OCI-LY7 (cell line): ENCODE data around the gene PUM1. TPM values are rescaled to one million over a fixed set of nuclear protein-coding genes. Genes with fewer than 3 reads are reported as not detected.

Source experiments
- BruUV-seq: library from RNA; stranded (reverse); fragments of 400-500 nt; replicated peaks from 2 replicates; lab custom pipeline; 2021; lab: Mats Ljungman, UMichigan
- CTCF ChIA-PET: fragments of 300-600 bp; sonication (Branson Sonifier 250); formaldehyde crosslinking; loops from one replicate; lab custom pipeline; 2022; ENCODE audit warnings: antibody characterized with exemption; ENCODE audit not compliant: unreplicated experiment; lab: Charles Lee
- POLR2A ChIA-PET: fragments of 300-600 bp; sonication (Branson Sonifier 250); formaldehyde crosslinking; loops from one replicate; lab custom pipeline; 2022; ENCODE audit warnings: antibody characterized with exemption; lab: Charles Lee
- DNase-seq: peaks from one replicate; pipeline ENCODE4 v3.0.0-alpha.2; 2015; ENCODE audit warnings: low spot score
- H2AFZ ChIP-seq: fragments of 200-600 bp; sonication (generic), shearing (Covaris generic); 2 replicates; pipeline ENCODE4 v1.6.1; 2014; ENCODE audit warnings: mild to moderate bottlenecking, antibody characterized with exemption, low read length, moderate library complexity
- H3K27ac ChIP-seq: fragments of 200-600 bp; sonication (generic); 2 replicates; pipeline ENCODE4 v1.5.1; 2014; ENCODE audit warnings: mixed run types, low read depth, mild to moderate bottlenecking, moderate library complexity, low read length, inconsistent platforms; ENCODE audit not compliant: poor library complexity, severe bottlenecking
- H3K36me3 ChIP-seq: fragments of 200-600 bp; sonication (generic); 2 replicates; pipeline ENCODE4 v1.6.1; 2014; ENCODE audit warnings: mild to moderate bottlenecking, antibody characterized with exemption, low read length, moderate library complexity, mixed read lengths; ENCODE audit not compliant: insufficient read depth
- H3K4me1 ChIP-seq: fragments of 200-600 bp; sonication (generic); 2 replicates; pipeline ENCODE4 v1.5.1; 2014; ENCODE audit warnings: mild to moderate bottlenecking, low read length; ENCODE audit not compliant: insufficient read depth, poor library complexity, severe bottlenecking
- H3K4me2 ChIP-seq: fragments of 200-600 bp; sonication (generic); 2 replicates; pipeline ENCODE4 v1.6.1; 2014; ENCODE audit warnings: mild to moderate bottlenecking, low read length
- H3K4me3 ChIP-seq: fragments of 200-600 bp; sonication (generic); 2 replicates; pipeline ENCODE4 v1.5.1; 2014; ENCODE audit warnings: mild to moderate bottlenecking, low read depth, low read length; ENCODE audit not compliant: poor library complexity, severe bottlenecking
- H3K79me2 ChIP-seq: fragments of 200-600 bp; sonication (generic); 2 replicates; pipeline ENCODE4 v1.6.1; 2016; ENCODE audit warnings: low read depth, mild to moderate bottlenecking, low read length, moderate library complexity, mixed read lengths; ENCODE audit not compliant: insufficient read depth
- H3K9me2 ChIP-seq: fragments of 200-600 bp; sonication (generic); 2 replicates; pipeline ENCODE4 v1.6.1; 2016; ENCODE audit warnings: mild to moderate bottlenecking, low read length, mixed read lengths; ENCODE audit not compliant: insufficient read depth
- H3K9me3 ChIP-seq: fragments of 200-600 bp; sonication (generic); 2 replicates; pipeline ENCODE4 v1.6.1; 2014; ENCODE audit warnings: mild to moderate bottlenecking, mixed run types, low read length, mixed read lengths
- H4K20me1 ChIP-seq: fragments of 200-600 bp; sonication (generic); 2 replicates; pipeline ENCODE4 v1.6.1; 2014; ENCODE audit warnings: mild to moderate bottlenecking, antibody characterized with exemption, low read length, moderate library complexity, mixed read lengths; ENCODE audit not compliant: insufficient read depth
- EZH2phosphoT487 ChIP-seq: fragments of 200-600 bp; sonication (generic); IDR thresholded peaks from 2 replicates; pipeline ENCODE4 v1.6.1; 2018; ENCODE audit warnings: low read depth, borderline replicate concordance, mild to moderate bottlenecking, mixed run types, antibody characterized with exemption, low read length, moderate library complexity, mixed read lengths
- intact Hi-C: fragments of 100-400 bp; cut with micrococcal nuclease; formaldehyde crosslinking; loops from one replicate; pipeline ENCODE4 v1.10.0; 2022; ENCODE audit not compliant: unreplicated experiment
- total RNA-seq, 2 experiments: library from RNA; depleted of rRNA in 1 of 2; stranded (reverse); fragments of >200 nt in 1 of 2; shearing (Covaris generic) in 1 of 2; gene quantifications; 2 replicates each; pipeline ENCODE4 v1.2.3, GENCODE V29; 2014 to 2022
- TF ChIP-seq, protein P1 (sequence below): fragments of 200-600 bp; sonication (generic); conservative IDR thresholded peaks from 2 replicates; pipeline ENCODE4 v1.5.1; 2014; ENCODE audit warnings: mild to moderate bottlenecking, antibody characterized with exemption, low read length, moderate library complexity, mixed read lengths

PUM1 gene
- total RNA-seq, 2 experiments from 2014 or later = 52.0 to 97.5 TPM

DNA sequence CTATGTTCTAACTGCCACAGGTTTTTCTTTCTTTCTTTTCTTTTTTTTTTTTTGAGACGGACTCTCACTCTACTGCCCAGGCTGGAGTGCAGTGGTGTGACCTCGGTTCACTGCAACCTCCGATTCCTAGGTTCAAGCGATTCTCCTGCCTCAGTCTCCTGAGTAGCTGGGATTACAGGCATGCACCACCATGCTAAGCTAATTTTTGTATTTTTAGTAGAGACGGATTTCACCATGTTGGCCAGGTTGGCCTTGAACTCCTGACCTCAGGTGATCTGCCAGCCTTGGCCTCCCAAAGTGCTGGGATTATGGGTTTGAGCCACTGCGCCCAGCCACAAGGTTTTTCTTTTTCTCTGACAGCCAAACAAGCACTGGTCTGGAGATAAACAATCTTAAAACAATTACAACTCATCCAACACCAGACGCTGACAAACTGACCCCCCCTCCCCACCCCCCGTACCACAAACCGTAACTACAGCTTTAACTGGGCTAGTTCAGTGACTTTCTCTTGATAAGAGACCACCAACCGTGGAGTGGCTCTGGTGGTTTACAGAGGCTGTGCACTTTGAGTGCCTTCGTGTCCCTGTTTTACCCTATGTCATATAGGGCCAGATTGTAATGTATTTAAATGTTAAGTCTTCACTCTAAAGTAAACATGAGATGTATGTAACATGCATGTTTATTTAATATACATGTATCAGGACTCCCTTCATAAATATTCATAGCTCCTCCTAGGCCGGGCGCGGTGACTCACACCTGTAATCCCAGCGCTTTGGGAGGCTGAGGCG lies 19.5 kb upstream of the PUM1 start:
- no peak overlapping the region for H3K4me2 ChIP-seq
- H3K9me3 ChIP-seq = no peaks in the 10 kb centered on the region
- ChIA-PET CTCF (no interaction called here), POLR2A (interaction anchor here (0.6 kb wide), 1 partner anchor 14 kb away, joined by 3 read pairs; no protein-coding TSS in a partner anchor)
- no peak overlapping the region for H3K4me3 ChIP-seq
- H3K79me2 ChIP-seq = no peaks in the 10 kb centered on the region
- H3K4me1 ChIP-seq = no peaks in the 10 kb centered on the region
- H3K9me2 ChIP-seq = no peaks in the 10 kb centered on the region
- no peak overlapping the region for H2AFZ ChIP-seq
- BruUV-seq = no TSS peak
- H3K36me3 ChIP-seq = no peaks in the 10 kb centered on the region
- intact Hi-C loops = no loop called here
- no peak for DNase-seq
- no peaks in the 10 kb centered on the region for H4K20me1 ChIP-seq
- no peak for TF ChIP-seq EZH2phosphoT487
- TF ChIP-seq, protein P1, sequence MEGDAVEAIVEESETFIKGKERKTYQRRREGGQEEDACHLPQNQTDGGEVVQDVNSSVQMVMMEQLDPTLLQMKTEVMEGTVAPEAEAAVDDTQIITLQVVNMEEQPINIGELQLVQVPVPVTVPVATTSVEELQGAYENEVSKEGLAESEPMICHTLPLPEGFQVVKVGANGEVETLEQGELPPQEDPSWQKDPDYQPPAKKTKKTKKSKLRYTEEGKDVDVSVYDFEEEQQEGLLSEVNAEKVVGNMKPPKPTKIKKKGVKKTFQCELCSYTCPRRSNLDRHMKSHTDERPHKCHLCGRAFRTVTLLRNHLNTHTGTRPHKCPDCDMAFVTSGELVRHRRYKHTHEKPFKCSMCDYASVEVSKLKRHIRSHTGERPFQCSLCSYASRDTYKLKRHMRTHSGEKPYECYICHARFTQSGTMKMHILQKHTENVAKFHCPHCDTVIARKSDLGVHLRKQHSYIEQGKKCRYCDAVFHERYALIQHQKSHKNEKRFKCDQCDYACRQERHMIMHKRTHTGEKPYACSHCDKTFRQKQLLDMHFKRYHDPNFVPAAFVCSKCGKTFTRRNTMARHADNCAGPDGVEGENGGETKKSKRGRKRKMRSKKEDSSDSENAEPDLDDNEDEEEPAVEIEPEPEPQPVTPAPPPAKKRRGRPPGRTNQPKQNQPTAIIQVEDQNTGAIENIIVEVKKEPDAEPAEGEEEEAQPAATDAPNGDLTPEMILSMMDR = no peak
- no peak overlapping the region for H3K27ac ChIP-seq

DNA sequence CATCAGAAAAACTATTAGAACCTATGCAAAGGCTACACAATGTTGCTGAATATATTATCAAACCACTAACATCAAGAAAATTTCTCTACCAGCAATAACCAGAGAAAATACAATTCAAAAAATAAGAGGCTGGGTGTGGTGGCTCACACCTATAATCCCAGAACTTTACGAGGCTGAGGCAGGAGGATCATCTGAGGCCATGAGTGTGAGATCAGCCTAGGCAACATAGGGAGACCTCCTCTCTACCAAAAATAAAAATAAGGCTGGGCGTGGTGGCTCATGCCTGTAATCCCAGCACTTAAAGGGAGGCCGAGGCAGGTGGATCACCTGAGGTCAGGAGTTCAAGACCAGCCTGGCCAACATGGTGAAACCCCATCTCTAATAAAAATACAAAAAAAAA lies 16.9 kb upstream of the PUM1 start:
- Histone ChIP-seq H3K4me2 (no peak overlapping the region), H2AFZ (no peak overlapping the region), H3K9me3 (no peaks in the 10 kb centered on the region), H3K36me3 (no peaks in the 10 kb centered on the region), H3K4me1 (no peaks in the 10 kb centered on the region), H3K27ac (no peak overlapping the region), H3K79me2 (no peaks in the 10 kb centered on the region), H4K20me1 (no peaks in the 10 kb centered on the region), H3K4me3 (no peak overlapping the region), H3K9me2 (no peaks in the 10 kb centered on the region)
- DNase-seq = no peak
- ChIA-PET POLR2A (no interaction called here), CTCF (no interaction called here)
- intact Hi-C loops = no loop called here
- TF ChIP-seq EZH2phosphoT487 = no peak
- TF ChIP-seq, protein P1 = no peak
- BruUV-seq = no TSS peak

DNA sequence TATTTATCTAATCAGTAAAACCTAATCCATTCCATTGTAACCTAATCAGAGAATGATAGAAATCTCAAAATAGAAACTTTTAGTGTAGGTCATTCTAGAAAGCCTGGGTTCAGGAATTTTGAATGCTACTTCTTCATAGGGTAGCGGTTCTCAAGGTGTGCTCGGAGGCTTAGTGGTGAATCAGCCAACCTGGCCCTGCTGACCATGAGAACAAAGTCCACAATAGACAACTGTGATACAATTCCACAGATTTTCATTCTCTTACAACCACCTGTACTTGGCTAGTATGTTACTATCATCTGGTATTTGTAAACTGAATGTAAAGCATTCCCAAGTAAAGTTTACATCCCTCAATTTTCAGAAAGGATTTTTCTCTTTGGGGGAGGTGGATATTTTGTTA lies 7.5 kb upstream of the PUM1 start:
- no TSS peak for BruUV-seq
- intact Hi-C loops = no loop called here
- no peak for DNase-seq
- Histone ChIP-seq H3K36me3 (no peaks in the 10 kb centered on the region), H3K4me3 (no peak overlapping the region), H3K4me1 (peaks cover 3% of the 10 kb centered on the region), H3K9me3 (no peaks in the 10 kb centered on the region), H4K20me1 (no peaks in the 10 kb centered on the region), H3K9me2 (no peaks in the 10 kb centered on the region), H3K79me2 (no peaks in the 10 kb centered on the region), H2AFZ (0 out of 2 replicates have a peak overlapping the region, but pooled peaks have one; percentile 55), H3K27ac (no peak overlapping the region), H3K4me2 (no peak overlapping the region)
- TF ChIP-seq, protein P1 = no peak
- no peak for TF ChIP-seq EZH2phosphoT487
- POLR2A ChIA-PET = no interaction called here
- CTCF ChIA-PET = no interaction called here
